ENCODE measurements around the gene ZNF777. TPM values are rescaled to one million over a fixed set of nuclear protein-coding genes. Genes with fewer than 3 reads are reported as not detected.
A peak's percentile ranks its signal among the peaks of the same experiment; 100 is the strongest.

The ZNF777 gene
- total and polyA plus RNA-seq, 9 of the 15 experiments (the other 6 are each of a cell fraction or from before 2014, with no cell fraction given) = 0.11 to 32.6 (median 9.0) TPM

GRCh38 chr7:149422162-149422913, 38.5 kb downstream of the ZNF777 start (continued):
- peak; percentile 27; the same call in 1 of the 2 replicates for TF ChIP-seq TARDBP (IDR thresholded peaks at IDR 0.05)
- 0 out of 2 replicates have a peak, but pooled peaks have one; percentile 34 for TF ChIP-seq ZHX1 (conservative IDR thresholded peaks at IDR 0.05; ENCODE audit: low read length)
- peak; percentile 38; the same call in 1 of the 2 replicates for TF ChIP-seq ILF3 (IDR thresholded peaks at IDR 0.05; ENCODE audit: borderline replicate concordance)
- no peak for TF ChIP-seq NFXL1 (CRISPR knock-in tag; IDR thresholded peaks at IDR 0.05)
- TF ChIP-seq SAP30 (IDR thresholded peaks at IDR 0.05; ENCODE audit: borderline replicate concordance, insufficient read depth, low read depth, low read length, poor library complexity, severe bottlenecking) = no peak
- TF ChIP-seq ZNF143 (CRISPR knock-in tag; IDR thresholded peaks at IDR 0.05) = no peak
- TF ChIP-seq RBM14 (IDR thresholded peaks at IDR 0.05; ENCODE audit: borderline replicate concordance, insufficient read depth, low read depth, low read length) = no peak
- no peak for TF ChIP-seq JUND (IDR thresholded peaks at IDR 0.05; ENCODE audit: borderline replicate concordance, low read depth, low read length)
- no peak for TF ChIP-seq JUND (tag; IDR thresholded peaks at IDR 0.05; ENCODE audit: borderline replicate concordance, low read depth, low read length)
- 0 out of 2 replicates have a peak, but pooled peaks have one; percentile 37 for TF ChIP-seq ZNF217 (CRISPR knock-in tag; IDR thresholded peaks at IDR 0.05)
- no peak for TF ChIP-seq RBM39 (optimal IDR thresholded peaks at IDR 0.05; ENCODE audit: low read depth, low read length)
- TF ChIP-seq MIER1 (IDR thresholded peaks at IDR 0.05; ENCODE audit: low read depth) = no peak
- TF ChIP-seq BMI1 (IDR thresholded peaks at IDR 0.05; ENCODE audit: low read length) = no peak
- TF ChIP-seq ARID3A (IDR thresholded peaks at IDR 0.05; ENCODE audit: borderline replicate concordance, low read depth, low read length) = no peak
- TF ChIP-seq FOXA1 (IDR thresholded peaks at IDR 0.05; ENCODE audit: borderline replicate concordance) = no peak
- no peak for TF ChIP-seq ZEB2 (IDR thresholded peaks at IDR 0.05)
- peak; percentile 33; the same call in 1 of the 2 replicates for TF ChIP-seq SNIP1 (IDR thresholded peaks at IDR 0.05; ENCODE audit: low read depth)
- TF ChIP-seq MTA2 (IDR thresholded peaks at IDR 0.05; ENCODE audit: low read depth) = no peak
- no peak for TF ChIP-seq GATAD2A (IDR thresholded peaks at IDR 0.05)
- peak; percentile 97 for TF ChIP-seq SMAD4 (CRISPR knock-in tag; conservative IDR thresholded peaks at IDR 0.05)
- TF ChIP-seq NONO (IDR thresholded peaks at IDR 0.05; ENCODE audit: low read depth in 2 of 2, low read length in 1 of 2) = peak; percentile 56 to 97; a peak in 3 of 4 replicates
- TF ChIP-seq ZNF232 (CRISPR knock-in tag; IDR thresholded peaks at IDR 0.05) = no peak
- TF ChIP-seq MAFG (tag; conservative IDR thresholded peaks at IDR 0.05) = peak; percentile 62
- peak; percentile 96 for TF ChIP-seq SP2 (IDR thresholded peaks at IDR 0.05; ENCODE audit: extremely low read depth, low read depth, low read length, poor library complexity, severe bottlenecking)
- no peak for TF ChIP-seq KDM2B (CRISPR knock-in tag; IDR thresholded peaks at IDR 0.05)

Data from K562 (cell line).